ENCODE data around the gene NUTM2E.
"Not testable (repeated sequence)": the region's sequence is repeated elsewhere in the genome, so short reads cannot be mapped to it uniquely, and the experiment has no call there.

- TF ChIP-seq CTCF (IDR thresholded peaks at IDR 0.05; ENCODE audit: low read depth, low read length); EZH2phosphoT487 (IDR thresholded peaks at IDR 0.05; ENCODE audit: low read depth): not testable (repeated sequence)
Observed at GRCh38 chr10:79816290-79816689, 10.2 kb upstream of the NUTM2E start.

Measured in OCI-LY3 (cell line).